ENCODE results near the gene L3MBTL3.
"Not testable (repeated sequence)": the region's sequence is repeated elsewhere in the genome, so short reads cannot be mapped to it uniquely, and the experiment has no call there.

The L3MBTL3 gene

DNA sequence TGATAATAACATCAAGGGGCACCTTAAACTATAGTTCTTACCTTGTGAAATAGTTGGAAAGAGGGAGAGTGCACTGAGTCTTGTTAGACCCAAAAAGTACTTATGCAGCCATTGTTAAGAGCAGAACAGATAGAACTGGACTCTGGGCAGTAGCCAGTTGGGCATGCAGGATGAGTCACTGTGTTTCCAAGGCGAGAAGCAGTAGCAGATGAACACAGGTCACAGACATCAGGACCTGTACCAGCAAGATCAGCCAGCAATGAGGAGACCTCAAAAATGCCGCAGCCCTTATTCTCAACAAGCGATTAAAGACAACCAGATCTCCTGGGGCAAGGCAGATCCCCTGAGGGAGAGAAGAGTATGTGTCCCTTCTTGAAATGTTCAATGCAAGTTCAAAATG lies 125.3 kb downstream of the L3MBTL3 start:
- no peak for DNase-seq

DNA sequence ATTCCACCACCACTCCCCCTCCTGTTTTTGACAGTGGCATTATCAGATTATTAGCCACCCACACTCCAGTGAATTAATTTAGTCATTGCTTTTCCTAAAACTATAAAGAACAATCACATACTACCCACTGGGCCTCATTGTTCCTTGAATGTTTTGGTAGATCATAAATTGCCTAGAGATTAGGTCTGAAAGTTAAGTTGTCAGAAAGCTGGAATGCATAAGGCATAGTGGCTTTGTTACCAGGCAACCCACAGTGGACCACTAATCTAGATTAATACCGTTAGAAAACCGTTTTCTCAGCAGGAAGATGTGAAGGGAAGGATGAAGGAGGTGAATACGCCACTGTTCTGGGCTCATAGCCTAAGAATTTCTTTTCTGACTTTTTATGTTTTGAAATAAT lies 128.7 kb downstream of the L3MBTL3 start:
- no peak for DNase-seq

- DNase-seq: no peak
Observed at GRCh38 chr6:130148181-130148580, 129.8 kb downstream of the L3MBTL3 start.

- not testable (repeated sequence) for DNase-seq
Observed at GRCh38 chr6:130149016-130149415, 130.6 kb downstream of the L3MBTL3 start.

GRCh38 chr6:130150906-130151305 lies 132.5 kb downstream of the L3MBTL3 start:
- no peak for DNase-seq

GRCh38 chr6:130152908-130153510 lies 134.6 kb downstream of the L3MBTL3 start:
- no peak for DNase-seq

DNA sequence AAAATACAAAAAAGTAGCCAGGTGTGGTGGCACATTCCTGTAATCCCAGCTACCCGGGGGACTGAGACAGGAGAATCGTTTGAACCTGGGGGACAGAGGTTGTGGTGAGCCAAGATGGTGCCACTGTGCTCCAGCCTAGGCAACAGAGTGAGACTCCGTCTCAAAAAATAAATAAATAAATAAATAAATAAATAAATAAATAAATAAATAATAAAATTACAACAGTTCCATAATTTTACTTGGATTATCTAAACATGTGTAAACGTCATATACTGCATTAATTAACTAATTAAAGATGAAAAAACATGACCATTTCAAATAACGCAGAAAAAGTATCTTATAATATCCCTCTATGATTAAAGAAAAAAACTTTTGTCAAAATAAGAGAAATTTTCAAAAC lies 138.5 kb downstream of the L3MBTL3 start:
- DNase-seq: no peak

GRCh38 chr6:130158056-130158455 lies 139.7 kb downstream of the L3MBTL3 start:
- DNase-seq: no peak

DNA sequence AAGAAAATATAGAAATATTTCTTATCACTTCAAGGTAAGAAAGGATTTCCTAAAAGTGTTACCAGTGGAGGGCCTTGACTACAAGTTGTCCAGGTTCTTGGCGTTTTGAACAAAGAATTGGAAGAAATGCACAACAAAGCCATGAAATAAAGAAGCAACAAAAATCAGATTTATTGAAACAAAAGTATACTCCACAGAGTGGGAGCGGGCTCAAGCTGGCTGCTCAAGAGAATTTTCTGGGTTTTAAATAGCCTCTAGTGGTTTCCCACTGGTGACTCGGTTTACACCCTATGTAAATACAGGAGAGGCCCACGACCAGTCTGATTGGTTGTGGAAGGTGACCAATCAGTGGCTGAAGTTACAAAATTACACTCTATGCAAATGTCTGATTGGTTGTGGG lies 140.2 kb downstream of the L3MBTL3 start:
- DNase-seq: no peak

DNA sequence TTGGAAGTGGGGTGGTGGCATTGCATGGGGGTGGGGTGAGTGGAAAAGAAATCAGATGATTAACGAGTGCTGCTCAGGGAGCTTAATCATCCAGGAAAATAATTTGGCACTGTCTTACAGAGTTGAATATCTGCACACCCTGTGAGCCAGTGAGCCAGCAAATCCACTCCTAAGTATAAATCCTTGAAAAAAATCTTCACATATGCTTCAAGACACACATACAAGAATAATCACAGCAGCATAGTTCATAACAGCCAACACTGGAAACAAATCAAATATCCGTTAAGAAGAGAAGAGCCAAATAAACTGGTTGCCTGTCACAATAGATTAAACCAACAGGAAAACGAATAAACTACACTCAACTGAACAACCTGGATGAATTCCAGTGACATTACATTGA lies 141.6 kb downstream of the L3MBTL3 start:
- no peak for DNase-seq

GRCh38 chr6:130161683-130162404 lies 143.5 kb downstream of the L3MBTL3 start:
- no peak for DNase-seq

GRCh38 chr6:130162421-130162820 lies 144.0 kb downstream of the L3MBTL3 start:
- DNase-seq: no peak

- DNase-seq: no peak
Observed at GRCh38 chr6:130163266-130163665, 144.9 kb downstream of the L3MBTL3 start.

GRCh38 chr6:130164251-130164650 lies 145.9 kb downstream of the L3MBTL3 start:
- DNase-seq: no peak

GRCh38 chr6:130167655-130168054 lies 149.3 kb downstream of the L3MBTL3 start:
- no peak for DNase-seq

- DNase-seq: not testable (repeated sequence)
Observed at GRCh38 chr6:130170160-130170559, 151.8 kb downstream of the L3MBTL3 start.

DNA sequence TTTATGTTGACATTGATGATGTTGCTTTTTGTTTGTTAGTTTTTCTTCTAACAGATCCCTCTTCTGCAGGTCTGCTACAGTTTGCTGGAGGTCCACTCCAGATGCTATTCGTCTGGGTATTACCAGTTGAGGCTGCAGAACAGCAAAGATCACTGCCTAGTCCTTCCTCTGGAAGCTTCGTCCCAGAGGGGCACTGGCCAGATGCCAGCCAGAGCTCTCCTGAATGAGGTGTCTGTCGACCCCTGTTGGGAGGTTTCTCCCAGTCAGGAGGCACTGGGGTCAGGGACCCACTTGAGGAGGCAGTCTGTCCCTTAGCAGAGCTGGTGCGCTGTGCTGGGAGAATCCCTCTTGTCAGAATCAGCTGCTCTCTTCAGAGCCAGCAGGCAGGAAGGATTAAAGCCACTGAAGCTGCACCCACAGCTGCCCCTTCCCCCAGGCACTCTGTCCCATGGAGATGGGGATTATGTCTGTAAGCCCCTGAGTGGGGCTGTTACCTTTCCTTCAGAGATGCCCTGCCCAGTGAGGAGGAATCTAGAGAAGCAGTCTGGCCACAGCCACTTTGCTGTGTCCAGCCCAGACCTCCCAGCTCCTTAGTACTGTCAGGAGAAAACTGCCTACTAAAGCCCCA lies 155.1 kb downstream of the L3MBTL3 start:
- not testable (repeated sequence) for DNase-seq

DNA sequence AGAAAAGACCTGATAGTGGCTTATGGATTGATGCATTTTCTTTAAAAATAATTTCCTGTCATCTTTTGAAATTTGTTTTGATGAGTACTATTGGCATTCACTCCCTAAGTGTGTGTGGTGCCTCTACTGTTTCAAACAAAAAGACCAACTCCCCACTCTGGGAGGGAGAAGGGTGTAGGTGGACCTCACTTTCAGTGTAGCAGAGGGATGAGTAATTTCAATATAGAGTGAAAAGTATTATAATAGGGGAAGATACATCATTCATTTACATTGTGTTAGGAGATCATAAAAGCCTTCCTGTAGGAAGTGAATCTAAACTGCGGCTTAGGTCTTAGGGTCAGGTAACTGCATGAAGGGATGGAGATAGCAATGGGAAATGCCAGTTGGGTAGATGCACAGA lies 158.0 kb downstream of the L3MBTL3 start:
- no peak for DNase-seq

GRCh38 chr6:130178692-130179091 lies 160.3 kb downstream of the L3MBTL3 start:
- no peak for DNase-seq

DNA sequence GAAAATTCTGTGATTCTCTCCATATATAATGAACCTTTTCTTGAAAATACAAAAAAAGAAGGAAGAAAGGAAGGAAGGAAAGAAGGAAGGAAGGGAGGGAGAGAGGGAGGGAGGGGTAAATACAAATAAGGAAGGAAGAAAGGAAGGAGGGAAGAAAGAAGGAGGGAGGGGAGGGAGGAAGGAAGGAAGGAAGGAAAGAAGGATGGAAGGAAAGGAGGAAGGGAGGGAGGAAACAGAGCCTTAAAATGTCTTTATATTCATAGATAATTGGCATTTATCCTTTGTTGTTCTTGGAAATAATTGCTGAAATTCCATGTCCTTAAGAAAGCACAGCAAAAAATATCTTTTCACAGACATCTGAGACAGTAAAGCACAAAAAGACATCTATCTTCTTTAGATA lies 164.1 kb downstream of the L3MBTL3 start:
- DNase-seq: no peak

DNA sequence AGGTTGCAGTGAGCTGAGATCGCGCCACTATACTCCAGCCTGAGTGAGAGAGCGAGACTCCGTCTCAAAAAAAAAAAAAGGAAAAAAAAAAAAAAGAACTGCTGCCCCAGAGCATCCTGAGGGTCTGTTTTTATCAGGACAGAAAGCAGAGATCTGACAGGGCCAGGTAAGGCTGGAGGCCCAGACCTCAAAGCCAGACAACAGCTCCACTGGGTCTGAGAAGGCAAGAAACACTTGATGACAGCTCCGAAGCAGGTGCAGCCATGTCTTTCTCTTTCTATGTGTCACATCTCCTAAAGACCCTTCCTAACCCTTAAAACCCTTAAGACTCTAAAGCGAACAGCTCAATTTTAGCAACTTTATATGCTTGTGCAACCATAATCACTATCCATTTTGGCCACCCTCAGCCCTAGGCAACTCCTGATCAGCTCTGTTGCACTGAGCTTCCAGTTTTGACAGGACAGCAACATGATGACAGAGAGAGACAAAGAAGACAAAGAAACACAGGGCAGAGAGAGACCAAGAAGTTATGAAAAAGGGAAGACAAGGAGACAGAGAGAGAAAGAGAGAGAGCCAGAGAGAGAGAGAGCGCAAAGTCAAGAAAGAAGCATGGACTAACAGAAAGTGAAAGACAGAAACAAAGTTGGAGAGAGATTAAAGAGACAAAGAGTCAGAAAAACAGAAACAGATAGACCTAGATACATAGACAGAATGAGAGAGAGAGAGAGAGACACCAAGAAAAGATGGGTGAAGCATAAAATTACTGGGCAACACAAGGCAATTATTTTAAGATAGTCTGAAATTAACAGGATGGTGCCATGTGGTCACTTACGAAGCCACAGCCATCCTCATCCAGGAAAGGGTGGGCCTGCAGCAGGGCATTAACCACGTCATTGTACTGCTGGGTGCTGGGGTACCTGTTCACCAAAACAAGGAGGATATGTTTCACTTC lies 165.2 kb downstream of the L3MBTL3 start:
- DNase-seq: no peak

GRCh38 chr6:130185658-130186057 lies 167.3 kb downstream of the L3MBTL3 start:
- DNase-seq: no peak

All from left hindlimb (tissue), 1 donor.